Lung (tissue), 16 donors: ENCODE results near the gene PIEZO1. TPM values are rescaled to one million over a fixed set of nuclear protein-coding genes. Genes with fewer than 3 reads are reported as not detected.

Experiments
- ATAC-seq: fragments of 200-7000 bp; cut with Tn5 transposase; one replicate; pipeline ENCODE4 v1.9.1; 2020; ENCODE audit warnings: moderate number of reproducible peaks; ENCODE audit not compliant: insufficient read depth, low FRiP score
- DNase-seq, 3 donors: peaks; one replicate each; pipeline ENCODE4 v3.0.0-alpha.2; 2013 to 2017
- H3K27ac ChIP-seq, 2 donors: one replicate each; pipeline ENCODE4 v1.5.1; 2013; ENCODE audit warnings: mild to moderate bottlenecking in 2 of 2, moderate library complexity in 2 of 2, control low read depth in 1 of 2, inconsistent platforms in 1 of 2, low read depth in 1 of 2, low read length in 1 of 2
- H3K27me3 ChIP-seq, 3 donors: one replicate each; pipeline ENCODE4 v1.5.1; 2013; ENCODE audit warnings: low read length in 2 of 3; ENCODE audit not compliant: control insufficient read depth in 3 of 3, insufficient read depth in 3 of 3
- H3K36me3 ChIP-seq, 4 donors: one replicate each; pipeline ENCODE4 v1.5.1; 2013; ENCODE audit warnings: low read length in 4 of 4, mild to moderate bottlenecking in 1 of 4, moderate library complexity in 1 of 4; ENCODE audit not compliant: control insufficient read depth in 4 of 4, insufficient read depth in 4 of 4
- H3K4me1 ChIP-seq, 5 donors: one replicate each; pipeline ENCODE4 v1.5.1; 2013; ENCODE audit warnings: low read length in 5 of 5, mild to moderate bottlenecking in 2 of 5, moderate library complexity in 1 of 5; ENCODE audit not compliant: control insufficient read depth in 5 of 5, insufficient read depth in 5 of 5
- H3K4me3 ChIP-seq: one replicate; pipeline ENCODE4 v1.5.1; 2013; ENCODE audit warnings: mild to moderate bottlenecking, control low read depth, moderate library complexity
- H3K9ac ChIP-seq, 2 donors: one replicate each; pipeline ENCODE4 v1.5.1; 2013; ENCODE audit warnings: low read length in 2 of 2, control low read depth in 1 of 2; ENCODE audit not compliant: insufficient read depth in 1 of 2
- H3K9me3 ChIP-seq, 4 donors: one replicate each; pipeline ENCODE4 v1.5.1; 2013; ENCODE audit warnings: low read length in 3 of 4, mild to moderate bottlenecking in 1 of 4, moderate library complexity in 1 of 4; ENCODE audit not compliant: control insufficient read depth in 4 of 4, insufficient read depth in 3 of 4
- CTCF ChIP-seq: IDR thresholded peaks from 2 replicates; pipeline ENCODE4 v1.5.1; 2012; ENCODE audit warnings: mild to moderate bottlenecking; ENCODE audit errors: control extremely low read depth, extremely low read depth
- WGBS, 2 donors: extraction: QIAGEN DNeasy Blood & Tissue Kit; methylation state at CpG; one replicate each; pipeline ENCODE4 v1.1.7; 2013; 5-methylcytosine and 5-hydroxymethylcytosine counted together
- long read RNA-seq, 5 donors: transcript quantifications; one replicate each; lab custom pipeline, GENCODE V29; 2026
- polyA plus RNA-seq, 2 donors: library from polyadenylated mRNA; stranded (reverse); fragments of 200-250 nt; gene quantifications; one replicate each; pipeline ENCODE4 v1.2.1, GENCODE V29; 2013
- total RNA-seq, 2 donors: library from RNA; depleted of rRNA in 1 of 2; stranded (reverse); fragments of >200 nt in 1 of 2; gene quantifications; one replicate each; pipeline ENCODE4 v1.2.1, GENCODE V29; 2014 to 2021
- donor health status: control.
- donor health status: control.
- donor health status: Bipolar disorder and iron deficiency.
- donor health status: healthy.
- donor health status: DM: yes; HTN: yes; CAD: no.

Gene PIEZO1, protein sequence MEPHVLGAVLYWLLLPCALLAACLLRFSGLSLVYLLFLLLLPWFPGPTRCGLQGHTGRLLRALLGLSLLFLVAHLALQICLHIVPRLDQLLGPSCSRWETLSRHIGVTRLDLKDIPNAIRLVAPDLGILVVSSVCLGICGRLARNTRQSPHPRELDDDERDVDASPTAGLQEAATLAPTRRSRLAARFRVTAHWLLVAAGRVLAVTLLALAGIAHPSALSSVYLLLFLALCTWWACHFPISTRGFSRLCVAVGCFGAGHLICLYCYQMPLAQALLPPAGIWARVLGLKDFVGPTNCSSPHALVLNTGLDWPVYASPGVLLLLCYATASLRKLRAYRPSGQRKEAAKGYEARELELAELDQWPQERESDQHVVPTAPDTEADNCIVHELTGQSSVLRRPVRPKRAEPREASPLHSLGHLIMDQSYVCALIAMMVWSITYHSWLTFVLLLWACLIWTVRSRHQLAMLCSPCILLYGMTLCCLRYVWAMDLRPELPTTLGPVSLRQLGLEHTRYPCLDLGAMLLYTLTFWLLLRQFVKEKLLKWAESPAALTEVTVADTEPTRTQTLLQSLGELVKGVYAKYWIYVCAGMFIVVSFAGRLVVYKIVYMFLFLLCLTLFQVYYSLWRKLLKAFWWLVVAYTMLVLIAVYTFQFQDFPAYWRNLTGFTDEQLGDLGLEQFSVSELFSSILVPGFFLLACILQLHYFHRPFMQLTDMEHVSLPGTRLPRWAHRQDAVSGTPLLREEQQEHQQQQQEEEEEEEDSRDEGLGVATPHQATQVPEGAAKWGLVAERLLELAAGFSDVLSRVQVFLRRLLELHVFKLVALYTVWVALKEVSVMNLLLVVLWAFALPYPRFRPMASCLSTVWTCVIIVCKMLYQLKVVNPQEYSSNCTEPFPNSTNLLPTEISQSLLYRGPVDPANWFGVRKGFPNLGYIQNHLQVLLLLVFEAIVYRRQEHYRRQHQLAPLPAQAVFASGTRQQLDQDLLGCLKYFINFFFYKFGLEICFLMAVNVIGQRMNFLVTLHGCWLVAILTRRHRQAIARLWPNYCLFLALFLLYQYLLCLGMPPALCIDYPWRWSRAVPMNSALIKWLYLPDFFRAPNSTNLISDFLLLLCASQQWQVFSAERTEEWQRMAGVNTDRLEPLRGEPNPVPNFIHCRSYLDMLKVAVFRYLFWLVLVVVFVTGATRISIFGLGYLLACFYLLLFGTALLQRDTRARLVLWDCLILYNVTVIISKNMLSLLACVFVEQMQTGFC (N-terminal part only)
- total RNA-seq, result 100 to 1,000 TPM; 113 to 200 TPM
- 100 to 1,000 TPM; 180 to 207 TPM for polyA plus RNA-seq
- long read RNA-seq, donor 1, partial matches to known transcripts, result 32 of 86 reads
- long read RNA-seq, donor 1, other reads (novel, unspliced or antisense), result 46 of 86 reads
- long read RNA-seq, donor 2, partial matches to known transcripts, result 0 of 3 reads
- long read RNA-seq, donor 2, other reads (novel, unspliced or antisense), result 0 of 3 reads
- long read RNA-seq, donor 3, partial matches to known transcripts, result 0 of 5 reads
- long read RNA-seq, donor 3, other reads (novel, unspliced or antisense), result 0 of 5 reads
- long read RNA-seq, donor 4, partial matches to known transcripts, result 0 of 1 reads
- long read RNA-seq, donor 4, other reads (novel, unspliced or antisense), result 0 of 1 reads
- long read RNA-seq, donor 5, transcript PIEZO1-208 (7 exons, 2,884 nt), result major isoform, 7 of 18 reads
- long read RNA-seq, donor 5, partial matches to known transcripts, result 7 of 18 reads
- long read RNA-seq, donor 5, other reads (novel, unspliced or antisense), result 0 of 18 reads

- Histone ChIP-seq H3K27me3 (no peaks in the 10 kb centered on the region), H3K4me3 (peak within 1 kb of the TSS; percentile 81), H3K4me1 (peaks cover 0 to 17% (median 14%) of the 10 kb centered on the region in 5 donors), H3K9ac (peak within 1 kb of the TSS; percentile 5 to 12), H3K27ac (peak within 1 kb of the TSS; percentile 79 to 96), H3K36me3 (peaks cover 0 to 2% (median 0%) of the 10 kb centered on the region in 4 donors), H3K9me3 (no peaks in the 10 kb centered on the region)
- ATAC-seq (peak; percentile 53), DNase-seq (peak; percentile 73 to 80 (median 79))
- 3 to 7% methylated on average over 44 to 110 of the region's 110 CpGs for WGBS, 2 donors
- TF ChIP-seq CTCF, result peak; percentile 84
Measured at GRCh38 chr16:88785106-88785924, at the start of gene PIEZO1. Gene PIEZO1 (minus strand): TSS chr16:88785220. CDS start chr16:88784964, 256 bp downstream.

- no peaks in the 10 kb centered on the region for H3K9me3 ChIP-seq
- H3K4me3 ChIP-seq, result no peak overlapping the region
- ATAC-seq (no peak), DNase-seq (no peak)
- H3K27ac ChIP-seq, result no peak overlapping the region
- 89 to 93% methylated on average over 12 to 13 of the region's 13 CpGs for WGBS, 2 donors
- H3K4me1 ChIP-seq, result peaks cover 0 to 13% (median 0%) of the 10 kb centered on the region in 5 donors
- H3K27me3 ChIP-seq, result no peaks in the 10 kb centered on the region
- peaks cover 0 to 39% (median 6%) of the 10 kb centered on the region in 4 donors for H3K36me3 ChIP-seq
- TF ChIP-seq CTCF, result no peak
- H3K9ac ChIP-seq, result no peak overlapping the region
Measured at GRCh38 chr16:88834670-88835069, 49.6 kb upstream of the PIEZO1 start.
